MM.1S (cell line): ENCODE results near the gene SYT15B.
"Not testable (repeated sequence)": the region's sequence is repeated elsewhere in the genome, so short reads cannot be mapped to it uniquely, and the experiment has no call there.

Experiments used
- CTCF ChIP-seq: fragments of 300-600 bp; sonication (generic); IDR thresholded peaks from 2 replicates; pipeline ENCODE4 v1.5.1; 2016; ENCODE audit warnings: antibody characterized with exemption, low read length, mixed read lengths
- EZH2 ChIP-seq: fragments of 300-600 bp; sonication (generic); optimal IDR thresholded peaks from 2 replicates; pipeline ENCODE3; 2017; ENCODE audit warnings: low read depth, mild to moderate bottlenecking, antibody characterized with exemption, low read length, mixed read lengths

GRCh38 chr10:47725740-47726139 lies 37.7 kb downstream of the SYT15B start:
- TF ChIP-seq CTCF, EZH2: not testable (repeated sequence)
